ENCODE results near the gene VWDE.
A peak's percentile ranks its signal among the peaks of the same experiment; 100 is the strongest.

DNA sequence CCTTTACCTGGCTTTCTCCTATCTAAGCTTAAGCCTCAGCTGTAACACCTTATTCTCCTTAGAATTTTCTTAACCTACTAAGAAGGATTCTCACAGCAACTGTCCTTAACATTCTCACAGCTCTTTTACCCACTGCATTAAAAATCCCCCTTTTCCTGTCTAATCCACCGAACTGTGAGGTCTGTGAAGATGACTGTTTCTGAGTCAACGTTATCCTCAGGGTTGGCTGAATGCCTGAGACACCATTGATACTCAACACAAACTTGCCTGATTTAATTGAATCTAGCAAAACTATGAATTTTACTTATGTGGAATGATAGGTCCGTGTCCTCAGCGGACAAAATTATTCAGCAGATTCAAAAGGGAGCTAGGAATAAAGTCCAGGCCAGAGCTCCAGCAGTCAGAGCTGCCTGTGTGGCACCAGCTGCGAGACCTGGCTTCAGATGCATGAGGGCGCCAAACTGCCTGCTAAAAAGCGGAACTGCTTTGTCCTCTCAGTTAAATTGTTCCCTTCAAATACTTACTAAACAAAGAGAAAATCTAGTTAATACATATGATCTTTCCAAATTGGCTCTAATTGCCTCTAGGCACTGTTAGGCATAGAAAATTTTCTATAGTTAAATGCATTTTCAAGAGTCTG is 33.4 kb upstream of the VWDE start:
- TF ChIP-seq, protein P1, sequence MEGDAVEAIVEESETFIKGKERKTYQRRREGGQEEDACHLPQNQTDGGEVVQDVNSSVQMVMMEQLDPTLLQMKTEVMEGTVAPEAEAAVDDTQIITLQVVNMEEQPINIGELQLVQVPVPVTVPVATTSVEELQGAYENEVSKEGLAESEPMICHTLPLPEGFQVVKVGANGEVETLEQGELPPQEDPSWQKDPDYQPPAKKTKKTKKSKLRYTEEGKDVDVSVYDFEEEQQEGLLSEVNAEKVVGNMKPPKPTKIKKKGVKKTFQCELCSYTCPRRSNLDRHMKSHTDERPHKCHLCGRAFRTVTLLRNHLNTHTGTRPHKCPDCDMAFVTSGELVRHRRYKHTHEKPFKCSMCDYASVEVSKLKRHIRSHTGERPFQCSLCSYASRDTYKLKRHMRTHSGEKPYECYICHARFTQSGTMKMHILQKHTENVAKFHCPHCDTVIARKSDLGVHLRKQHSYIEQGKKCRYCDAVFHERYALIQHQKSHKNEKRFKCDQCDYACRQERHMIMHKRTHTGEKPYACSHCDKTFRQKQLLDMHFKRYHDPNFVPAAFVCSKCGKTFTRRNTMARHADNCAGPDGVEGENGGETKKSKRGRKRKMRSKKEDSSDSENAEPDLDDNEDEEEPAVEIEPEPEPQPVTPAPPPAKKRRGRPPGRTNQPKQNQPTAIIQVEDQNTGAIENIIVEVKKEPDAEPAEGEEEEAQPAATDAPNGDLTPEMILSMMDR (IDR thresholded peaks at IDR 0.05; ENCODE audit: poor library complexity), result peak; percentile 40
- no peak for TF ChIP-seq EZH2 (IDR thresholded peaks at IDR 0.05; ENCODE audit: borderline replicate concordance)
- TF ChIP-seq EZH2phosphoT487 (IDR thresholded peaks at IDR 0.05; ENCODE audit: low read depth, severe bottlenecking, unreplicated experiment), result no peak

All from hepatocyte (in vitro differentiated cells).